GDM1 (cell line): ENCODE measurements around the gene ELL2.

Experiments used
- DNase-seq: peaks from one replicate; lab custom pipeline; 2025; lab: John Stamatoyannopoulos, UW

ELL2 gene

GRCh38 chr5:95961617-95962474 lies at the start of gene ELL2:
Gene ELL2 (minus strand): TSS chr5:95961851. CDS start chr5:95961721, 130 bp downstream.
- peak; percentile 85 for DNase-seq

DNA sequence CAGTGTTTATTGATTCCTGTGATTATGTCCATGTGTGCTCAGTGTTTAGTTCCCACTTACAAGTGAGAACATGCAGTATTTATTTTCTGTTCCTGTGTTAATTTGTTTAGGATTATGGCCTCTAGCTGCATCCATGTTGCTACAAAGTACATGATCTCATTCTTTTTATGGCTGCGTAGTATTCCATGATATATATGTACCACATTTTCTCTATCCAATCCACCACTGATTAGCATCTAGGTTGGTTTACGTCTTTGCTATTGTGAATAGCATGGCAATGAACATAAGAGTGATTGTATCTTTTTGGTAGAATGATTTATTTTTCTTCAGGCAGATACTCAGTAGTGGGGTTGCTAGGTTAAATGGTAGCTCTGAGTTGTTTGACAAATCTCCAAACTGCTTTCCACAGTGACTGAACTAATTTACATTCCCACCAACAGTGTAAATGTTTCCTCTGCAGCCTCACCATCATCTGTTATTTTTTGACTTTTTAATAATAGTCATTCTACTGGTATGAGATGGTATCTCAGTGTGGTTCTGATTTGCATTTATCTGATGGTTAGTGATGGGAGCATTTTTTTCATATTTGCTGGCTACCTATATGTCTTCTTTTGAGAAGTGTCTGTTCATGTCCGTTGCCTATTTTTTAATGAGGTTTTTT lies 47.5 kb upstream of the ELL2 start:
- DNase-seq, result no peak

DNA sequence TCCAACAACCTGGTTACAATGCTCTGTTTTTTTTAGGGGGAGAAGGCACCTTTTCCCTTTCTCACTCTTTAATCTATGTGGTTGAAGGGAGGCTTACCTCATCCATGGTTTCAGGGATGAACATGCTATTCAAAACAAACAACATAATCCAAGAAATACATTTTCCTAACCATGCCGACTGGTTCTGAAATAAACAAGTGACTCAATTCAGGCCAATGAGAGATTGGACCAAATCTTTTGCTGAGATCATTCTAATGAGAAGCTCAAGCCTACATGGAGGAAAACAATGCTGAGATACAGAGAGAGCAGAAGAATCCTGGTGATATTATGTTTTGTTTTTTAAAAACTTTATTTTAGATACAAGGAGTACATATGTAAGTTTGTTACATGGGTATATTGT lies 46.8 kb upstream of the ELL2 start:
- no peak for DNase-seq

GRCh38 chr5:96007051-96007450 lies 45.4 kb upstream of the ELL2 start:
- DNase-seq, result no peak

GRCh38 chr5:96006291-96006690 lies 44.6 kb upstream of the ELL2 start:
- no peak for DNase-seq

DNA sequence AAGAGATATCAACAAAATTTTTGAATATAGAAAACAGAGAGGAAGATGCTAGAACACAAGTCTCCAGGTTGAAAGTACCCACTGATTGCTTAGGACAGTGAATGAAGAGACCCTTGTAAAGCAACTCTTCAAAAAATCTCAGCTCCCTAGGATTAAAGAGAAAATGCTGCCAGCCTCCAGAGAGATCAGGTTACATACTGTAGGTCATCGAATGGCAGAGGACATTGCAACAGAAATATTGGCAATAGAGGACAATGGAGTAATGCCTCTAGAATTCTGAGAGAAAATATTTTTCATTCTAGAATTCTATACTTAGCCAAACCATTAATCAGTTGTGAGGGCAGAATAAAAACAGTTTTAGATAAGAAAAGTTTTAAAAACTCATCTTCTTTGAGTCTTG lies 43.1 kb upstream of the ELL2 start:
- no peak for DNase-seq

DNA sequence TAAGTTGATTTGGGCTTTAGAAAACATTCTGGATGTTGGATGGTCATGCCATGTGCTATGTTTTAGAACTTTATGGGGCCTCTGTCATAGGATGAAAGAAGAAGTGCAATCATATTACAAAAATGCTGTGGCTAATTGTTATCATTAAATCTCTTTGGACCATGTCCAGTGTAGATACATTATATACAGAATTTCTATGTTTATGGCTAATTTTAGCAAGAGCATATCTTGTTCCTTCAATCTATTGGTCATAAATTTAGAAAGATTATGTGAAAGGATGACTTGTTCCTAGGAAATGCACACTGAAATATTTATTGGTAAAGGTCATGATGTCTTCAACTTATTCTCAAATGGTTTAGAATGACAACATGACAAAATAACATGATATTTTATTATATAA lies 42.4 kb upstream of the ELL2 start:
- DNase-seq, result no peak

DNA sequence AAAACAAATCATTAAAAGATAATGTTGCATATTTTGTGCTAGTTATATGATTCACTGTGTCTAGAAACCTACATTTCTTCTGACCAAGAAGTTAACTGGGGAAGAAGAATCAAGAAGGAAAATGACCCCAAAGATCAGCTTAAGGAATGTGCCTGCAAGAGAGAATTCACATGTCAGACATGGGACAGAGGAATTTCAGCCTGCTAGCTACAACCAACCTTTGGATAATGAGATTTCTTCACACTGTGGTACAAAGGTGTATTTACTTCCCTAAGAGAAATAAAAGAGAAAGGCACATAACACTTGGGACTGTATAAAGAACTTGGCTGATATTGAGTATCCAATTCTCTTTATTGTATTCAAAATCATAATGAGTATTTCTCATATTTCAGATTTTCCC lies 39.6 kb upstream of the ELL2 start:
- no peak for DNase-seq

DNA sequence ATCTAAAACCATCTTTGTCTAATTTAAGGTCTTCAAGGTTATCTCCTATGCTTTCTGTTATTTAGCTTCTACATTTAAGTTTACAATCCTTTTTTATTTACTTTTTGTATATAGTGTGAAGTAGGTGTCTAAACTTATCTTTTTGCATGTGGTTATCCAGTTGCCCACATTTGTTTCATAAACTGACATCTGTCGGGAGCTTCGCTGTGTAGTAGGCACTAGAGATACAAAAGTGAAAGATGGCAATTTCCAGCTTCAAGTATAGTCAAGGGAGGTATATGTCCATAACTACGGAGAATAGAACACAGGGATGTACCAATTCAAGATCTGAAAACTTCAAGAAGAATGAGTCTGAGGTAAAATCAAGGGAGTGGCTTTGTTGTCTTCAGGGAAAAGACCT lies 38.7 kb upstream of the ELL2 start:
- DNase-seq, result no peak

- DNase-seq, result no peak
Measured at GRCh38 chr5:95996904-95997723, 35.5 kb upstream of the ELL2 start.

DNA sequence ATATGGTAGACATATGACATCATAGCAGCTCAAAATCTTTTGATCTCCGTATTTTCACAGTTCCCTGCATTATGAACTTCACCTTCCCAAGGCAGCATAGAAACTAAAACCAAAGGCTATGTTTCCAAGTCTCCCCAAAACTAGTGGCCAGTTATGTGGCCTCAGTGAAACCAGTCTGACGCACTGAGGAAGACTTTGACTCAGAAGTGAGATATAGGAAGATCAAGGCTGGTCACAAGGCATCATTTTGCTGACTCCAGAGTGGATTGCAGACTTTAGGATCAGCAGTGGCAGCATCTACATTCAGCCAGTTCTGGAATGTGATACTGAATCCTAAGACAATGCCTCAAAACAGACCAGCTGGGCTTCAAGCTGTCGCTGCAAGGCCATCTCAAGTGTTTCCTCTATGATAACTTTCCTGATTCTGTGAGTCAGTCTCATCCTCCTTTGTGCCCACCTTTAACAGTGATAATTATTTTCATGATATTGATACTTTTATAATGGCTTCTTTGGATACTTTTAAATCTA lies 34.4 kb upstream of the ELL2 start:
- DNase-seq, result no peak

DNA sequence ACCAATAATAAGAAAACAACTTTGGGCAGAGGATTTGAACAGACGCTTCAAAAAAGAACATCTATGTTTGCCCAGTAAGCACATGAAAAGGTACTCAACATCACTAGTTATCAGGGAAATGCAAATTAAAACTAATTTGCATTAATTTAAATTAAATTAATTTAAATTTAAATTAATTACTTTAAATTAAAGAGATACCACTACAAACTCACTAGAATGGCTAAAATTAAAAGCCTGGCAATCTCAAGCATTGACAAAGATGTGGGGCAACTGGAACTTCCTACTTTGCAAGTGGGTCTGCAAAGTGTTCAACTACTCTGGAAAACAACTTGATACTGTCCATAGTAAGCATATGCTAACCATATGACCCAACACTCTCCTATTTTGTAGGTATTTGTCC lies 32.1 kb upstream of the ELL2 start:
- DNase-seq, result no peak

DNA sequence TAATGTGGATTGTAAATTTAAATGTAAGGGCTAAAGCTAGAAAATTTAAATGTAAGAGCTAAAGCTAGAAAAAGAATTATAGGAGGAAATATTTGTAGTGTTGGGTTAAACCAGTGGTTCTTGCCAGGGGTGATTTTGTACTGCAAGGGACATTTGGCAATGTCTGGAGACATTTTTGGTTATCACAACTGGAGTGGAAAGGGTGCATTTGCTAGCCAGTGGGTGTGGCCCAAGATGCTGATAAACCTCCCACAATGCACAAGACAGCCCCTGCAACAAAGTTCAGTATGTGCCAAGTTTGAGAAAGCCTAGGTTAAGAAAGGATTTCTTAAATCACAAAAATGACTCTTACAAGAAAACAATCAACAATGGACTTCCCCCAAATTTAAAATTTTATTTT lies 31.6 kb upstream of the ELL2 start:
- no peak for DNase-seq

DNA sequence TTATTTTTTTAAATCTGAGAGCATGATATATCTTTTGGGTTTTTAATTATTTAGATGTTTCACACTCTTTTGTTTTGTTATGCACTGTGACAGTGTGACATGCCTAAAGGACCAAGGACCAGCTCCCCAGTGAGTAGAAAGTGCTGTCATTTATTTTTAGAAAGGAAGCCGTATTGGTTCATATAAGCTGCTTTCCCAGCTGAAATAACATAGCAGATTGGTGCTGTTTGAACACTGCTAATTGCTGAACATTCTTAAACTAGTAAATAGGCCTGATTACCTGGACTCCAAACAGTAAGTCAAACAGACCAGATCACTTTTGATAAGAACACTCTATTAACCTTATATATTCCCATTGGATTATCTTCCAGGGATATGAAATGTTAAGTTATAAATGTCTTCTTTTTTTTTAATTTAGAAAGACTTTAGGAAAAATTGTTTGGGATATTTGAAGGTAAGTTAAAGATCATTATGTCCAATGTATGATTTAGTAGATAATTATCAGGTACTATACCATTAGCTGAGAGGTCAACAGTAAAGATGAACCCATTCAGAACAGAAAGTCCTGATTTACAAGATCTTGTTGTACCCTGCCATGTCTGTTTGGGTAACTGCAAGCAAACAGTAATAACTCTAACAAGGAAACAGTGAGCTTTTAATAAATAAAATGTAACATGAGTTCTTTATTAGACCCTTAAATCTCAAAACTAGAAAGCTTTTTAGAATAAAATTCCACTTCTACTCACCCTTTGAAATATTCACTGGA lies 27.8 kb upstream of the ELL2 start:
- no peak for DNase-seq

DNA sequence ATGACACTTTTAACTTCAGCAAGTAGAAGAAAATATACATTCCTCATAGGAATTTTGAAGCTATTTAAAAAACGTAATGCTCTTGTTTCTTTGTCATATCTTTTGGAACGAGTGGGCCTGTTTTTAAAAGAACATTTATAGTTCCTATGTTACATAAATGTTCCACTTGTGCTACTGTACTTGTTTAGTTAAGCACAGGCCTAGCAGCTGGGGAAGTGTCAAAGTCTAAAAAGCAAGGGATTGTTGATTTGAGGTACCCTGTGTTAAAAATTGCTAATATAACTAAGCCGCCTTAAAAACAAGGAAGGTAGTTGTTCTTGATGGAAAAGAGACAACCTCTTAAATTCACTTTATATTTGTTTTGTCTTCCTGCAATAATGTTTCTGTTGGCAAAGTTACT lies 27.2 kb upstream of the ELL2 start:
- DNase-seq, result no peak

DNA sequence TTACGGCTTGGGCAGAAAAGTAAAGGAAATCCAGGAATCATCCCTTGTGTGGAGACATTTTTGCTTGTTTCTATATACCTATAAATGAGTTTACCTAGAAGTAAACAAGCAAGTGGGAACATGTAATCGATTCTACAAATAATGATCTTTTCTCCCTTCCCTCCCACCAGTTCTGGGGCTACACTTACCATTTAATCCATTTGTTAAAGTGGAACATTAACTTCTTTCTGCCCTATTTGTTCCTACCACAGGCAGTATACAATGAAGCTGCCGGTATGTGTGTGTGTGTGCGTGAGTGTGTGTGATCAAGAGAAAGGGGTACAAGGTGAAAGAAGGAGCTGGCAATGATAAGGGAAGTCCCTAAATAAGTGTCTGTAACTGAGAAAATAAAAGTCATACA lies 26.4 kb upstream of the ELL2 start:
- DNase-seq, result no peak

GRCh38 chr5:95986937-95987520 lies 25.4 kb upstream of the ELL2 start:
- DNase-seq, result no peak

- DNase-seq, result no peak
Measured at GRCh38 chr5:95986001-95986400, 24.4 kb upstream of the ELL2 start.

DNA sequence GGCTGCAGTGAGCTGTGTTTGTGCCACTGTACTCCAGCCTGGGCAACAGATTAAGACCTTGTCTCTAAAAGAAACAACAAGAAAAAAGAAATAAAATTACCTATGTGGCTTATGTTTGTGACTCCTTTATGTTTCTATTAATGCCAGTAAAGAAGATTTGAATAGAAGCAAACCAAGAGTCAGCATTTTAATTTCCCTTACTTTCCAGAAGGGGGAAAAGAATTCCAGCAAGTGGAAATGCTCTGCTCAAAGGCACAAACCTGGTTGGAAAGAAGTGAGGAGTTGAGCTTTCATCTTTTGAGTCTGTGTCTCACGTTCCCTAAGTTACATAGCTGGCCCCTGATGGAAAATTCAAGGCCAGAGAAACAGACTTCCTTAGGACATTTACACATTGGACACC lies 23.6 kb upstream of the ELL2 start:
- DNase-seq, result no peak

GRCh38 chr5:95984287-95984938 lies 22.8 kb upstream of the ELL2 start:
- DNase-seq, result no peak

DNA sequence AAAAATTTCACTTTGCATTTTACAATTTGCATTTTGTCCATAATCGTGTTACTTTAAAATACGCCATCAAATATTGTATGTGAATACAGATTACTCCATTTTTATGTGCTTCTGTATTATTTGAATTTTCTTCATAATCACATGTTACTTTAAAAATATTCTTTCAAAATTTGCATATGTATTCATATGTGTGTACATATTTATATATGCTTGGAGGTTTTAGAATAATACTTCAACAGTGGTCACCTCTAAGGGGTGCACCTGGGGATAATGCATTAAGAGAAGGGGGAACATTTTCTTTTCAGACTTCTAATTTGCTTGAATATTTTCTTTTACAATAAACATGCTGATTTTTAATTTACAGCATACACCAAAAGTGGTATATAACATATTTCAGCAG lies 21.9 kb upstream of the ELL2 start:
- DNase-seq, result no peak
